Measurements from ENCODE around the gene TDRD1. TPM values are rescaled to one million over a fixed set of nuclear protein-coding genes. Genes with fewer than 3 reads are reported as not detected.

TDRD1 gene
- total and polyA plus RNA-seq, 9 of the 15 experiments (the other 6 are each of a cell fraction or from before 2014, with no cell fraction given): not detected

DNA sequence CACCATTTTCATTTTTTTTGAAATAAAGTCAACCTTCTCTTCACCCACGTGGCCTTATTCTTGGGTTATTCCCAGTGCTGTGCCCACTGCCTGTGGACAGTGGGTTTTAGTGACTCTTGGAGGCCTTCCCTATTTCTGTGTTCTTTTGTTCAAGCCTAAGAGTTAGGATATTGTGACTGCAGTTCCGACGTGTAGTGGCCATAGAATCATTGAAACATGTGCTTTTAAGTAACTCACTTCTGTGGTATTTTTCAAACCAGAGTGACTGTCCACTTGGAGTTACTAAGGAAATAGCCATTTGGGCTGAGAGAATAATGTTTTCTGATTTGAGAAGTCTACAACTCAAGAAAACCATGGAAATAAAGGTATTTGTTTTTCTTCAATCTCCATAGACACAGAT is 23.7 kb downstream of the TDRD1 start:
- 0% methylated on average over 3 of the region's 3 CpGs for WGBS (ENCODE audit: insufficient coverage, low coverage, missing lambda C conversion rate)
- CTCF ChIA-PET (ENCODE audit: low intra/inter-chr PET ratio): no interaction called here

More for the DNA sequence above, 23.7 kb downstream of the TDRD1 start:
- intact Hi-C loops (cut with micrococcal nuclease): no loop called here
- Histone ChIP-seq H3K9me3 (replicated peaks; ENCODE audit: control insufficient read depth, insufficient read depth, low read depth, low read length) (no peaks in the 10 kb centered on the region), H3K4me3 (no peak overlapping the region), H3K4me1 (replicated peaks in 1 of 2; ENCODE audit: control insufficient read depth in 2 of 2, insufficient read depth in 2 of 2, low read length in 2 of 2) (no peaks in the 10 kb centered on the region), H3K27ac (ENCODE audit: extremely low read depth, low read depth, low read length) (no peak overlapping the region), H3K9me1 (ENCODE audit: control insufficient read depth, insufficient read depth, low read length) (no peaks in the 10 kb centered on the region), H3K79me2 (ENCODE audit: control insufficient read depth, insufficient read depth, low read length) (no peaks in the 10 kb centered on the region), H3K36me3 (ENCODE audit: control insufficient read depth, insufficient read depth, low read length) (no peaks in the 10 kb centered on the region), H3K27me3 (ENCODE audit: control insufficient read depth in 2 of 2, insufficient read depth in 2 of 2, low read length in 2 of 2) (peaks cover 0 to 8% of the 10 kb centered on the region in 2 experiments; a peak in 2 of 5 replicates), H4K20me1 (replicated peaks; ENCODE audit: control insufficient read depth, insufficient read depth, low read length) (no peaks in the 10 kb centered on the region), H3K9ac (ENCODE audit: insufficient read depth in 1 of 2, low read depth in 2 of 2, low read length in 2 of 2) (no peak overlapping the region), H2AFZ (ENCODE audit: low read depth, low read length) (no peak overlapping the region), H3K4me2 (ENCODE audit: insufficient read depth, low read length) (no peak overlapping the region)
- DNase-seq (ENCODE audit: extremely low read depth in 1 of 4, low spot score in 3 of 4): no peak
- POLR2A ChIA-PET: interaction anchor here (0.8 to 1.3 kb wide), 2 partner anchors 9 to 14 kb away, joined by 3 to 4 read pairs; no protein-coding TSS in a partner anchor
- no peak for FAIRE-seq
- no peak for ATAC-seq
- no TSS peak for BruUV-seq (replicated peaks)
- TF ChIP-seq FOXJ2 (tag; IDR thresholded peaks at IDR 0.05) (no peak), PCBP2 (IDR thresholded peaks at IDR 0.05; ENCODE audit: low read depth, low read length, poor library complexity, severe bottlenecking) (no peak), LCOR (CRISPR knock-in tag; IDR thresholded peaks at IDR 0.05) (no peak), KLF1 (tag; IDR thresholded peaks at IDR 0.05) (no peak), ZNF764 (CRISPR knock-in tag; IDR thresholded peaks at IDR 0.05; ENCODE audit: low read depth) (no peak), ZNF445 (CRISPR knock-in tag; IDR thresholded peaks at IDR 0.05; ENCODE audit: low read depth) (no peak), ZNF431 (CRISPR knock-in tag; IDR thresholded peaks at IDR 0.05) (no peak), HDAC3 (IDR thresholded peaks at IDR 0.05; ENCODE audit: borderline replicate concordance, partially characterized antibody) (no peak), BRD9 (IDR thresholded peaks at IDR 0.05; ENCODE audit: low read depth, partially characterized antibody) (no peak), ZBTB8A (IDR thresholded peaks at IDR 0.05; ENCODE audit: partially characterized antibody) (no peak), SP2 (IDR thresholded peaks at IDR 0.05; ENCODE audit: extremely low read depth, low read depth, low read length, poor library complexity, severe bottlenecking) (no peak), SIX5 (IDR thresholded peaks at IDR 0.05; ENCODE audit: borderline replicate concordance in 1 of 2, insufficient read depth in 1 of 2, low read depth in 1 of 2, low read length in 2 of 2) (no peak), BHLHE40 (IDR thresholded peaks at IDR 0.05; ENCODE audit: low read length) (no peak)
- TF ChIP-seq, protein P1, sequence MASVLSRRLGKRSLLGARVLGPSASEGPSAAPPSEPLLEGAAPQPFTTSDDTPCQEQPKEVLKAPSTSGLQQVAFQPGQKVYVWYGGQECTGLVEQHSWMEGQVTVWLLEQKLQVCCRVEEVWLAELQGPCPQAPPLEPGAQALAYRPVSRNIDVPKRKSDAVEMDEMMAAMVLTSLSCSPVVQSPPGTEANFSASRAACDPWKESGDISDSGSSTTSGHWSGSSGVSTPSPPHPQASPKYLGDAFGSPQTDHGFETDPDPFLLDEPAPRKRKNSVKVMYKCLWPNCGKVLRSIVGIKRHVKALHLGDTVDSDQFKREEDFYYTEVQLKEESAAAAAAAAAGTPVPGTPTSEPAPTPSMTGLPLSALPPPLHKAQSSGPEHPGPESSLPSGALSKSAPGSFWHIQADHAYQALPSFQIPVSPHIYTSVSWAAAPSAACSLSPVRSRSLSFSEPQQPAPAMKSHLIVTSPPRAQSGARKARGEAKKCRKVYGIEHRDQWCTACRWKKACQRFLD (CRISPR knock-in tag; IDR thresholded peaks at IDR 0.05): no peak
- in situ Hi-C loops (cut with MboI): no loop called here
